Neuronal stem cell (in vitro differentiated cells): ENCODE results near the gene IFNAR2.
"Not testable (repeated sequence)": the region's sequence is repeated elsewhere in the genome, so short reads cannot be mapped to it uniquely, and the experiment has no call there.

Experiments
- DNase-seq: peaks from one replicate; pipeline ENCODE4 v3.0.0-alpha.2; 2013; ENCODE audit warnings: low spot score
- H2AFZ ChIP-seq: one replicate; pipeline ENCODE4 v1.6.1; 2013; ENCODE audit warnings: mild to moderate bottlenecking, low read length, inconsistent platforms
- H2AK5ac ChIP-seq: 2 replicates; pipeline ENCODE4 v1.6.1; 2013; ENCODE audit warnings: low read depth, mild to moderate bottlenecking, inconsistent platforms, low read length, moderate library complexity, mixed read lengths
- H2BK120ac ChIP-seq: 2 replicates; pipeline ENCODE4 v1.6.1; 2013; ENCODE audit warnings: low read depth, mild to moderate bottlenecking, inconsistent platforms, low read length, moderate library complexity, mixed read lengths
- H2BK12ac ChIP-seq: one replicate; pipeline ENCODE4 v1.6.1; 2013; ENCODE audit warnings: low read length, inconsistent platforms
- H2BK15ac ChIP-seq: 2 replicates; pipeline ENCODE4 v1.6.1; 2013; ENCODE audit warnings: mild to moderate bottlenecking, low read length, inconsistent platforms, mixed read lengths
- H2BK5ac ChIP-seq: one replicate; pipeline ENCODE4 v1.6.1; 2013; ENCODE audit warnings: inconsistent platforms, mild to moderate bottlenecking, low read length, moderate library complexity
- H3K14ac ChIP-seq: one replicate; pipeline ENCODE4 v1.6.1; 2013; ENCODE audit warnings: low read length, inconsistent platforms
- H3K18ac ChIP-seq: 2 replicates; pipeline ENCODE4 v1.6.1; 2013; ENCODE audit warnings: low read length, inconsistent platforms
- H3K23ac ChIP-seq: 2 replicates; pipeline ENCODE4 v1.6.1; 2013; ENCODE audit warnings: low read depth, mild to moderate bottlenecking, mixed read lengths, low read length, inconsistent platforms; ENCODE audit not compliant: poor library complexity
- H3K27ac ChIP-seq: replicated peaks from 3 replicates; pipeline ENCODE4 v1.5.1; 2013; ENCODE audit warnings: low read length, inconsistent platforms
- H3K27me3 ChIP-seq, 3 experiments: 2 replicates each; pipeline ENCODE4 v1.6.1; 2013; ENCODE audit warnings: low read length in 3 of 3, mild to moderate bottlenecking in 2 of 3, inconsistent platforms in 1 of 3, low read depth in 1 of 3, mixed read lengths in 1 of 3, moderate library complexity in 1 of 3; ENCODE audit not compliant: control insufficient read depth in 3 of 3, insufficient read depth in 3 of 3
- H3K36me3 ChIP-seq, 2 donors: replicated peaks in 1 of 2; 2 replicates each; pipeline ENCODE4 v1.6.1; 2013; ENCODE audit warnings: low read length in 2 of 2; ENCODE audit not compliant: control insufficient read depth in 2 of 2, insufficient read depth in 2 of 2
- H3K4ac ChIP-seq: 2 replicates; pipeline ENCODE4 v1.6.1; 2013; ENCODE audit warnings: inconsistent platforms, mild to moderate bottlenecking, low read length, moderate library complexity
- H3K4me1 ChIP-seq, 2 donors: 1 replicate in 1 of 2; 2 replicates in 1 of 2; pipeline ENCODE4 v1.6.1; 2013; ENCODE audit warnings: low read length in 2 of 2, low read depth in 1 of 2; ENCODE audit not compliant: control insufficient read depth in 2 of 2, insufficient read depth in 1 of 2
- H3K4me2 ChIP-seq: one replicate; pipeline ENCODE4 v1.6.1; 2013; ENCODE audit warnings: mild to moderate bottlenecking, low read length, inconsistent platforms; ENCODE audit not compliant: insufficient read depth, poor library complexity, severe bottlenecking
- H3K4me3 ChIP-seq, 2 donors: 2 replicates each; pipeline ENCODE4 v1.5.1; 2013; ENCODE audit warnings: low read length in 2 of 2, mild to moderate bottlenecking in 2 of 2, inconsistent platforms in 1 of 2, moderate library complexity in 1 of 2
- H3K79me1 ChIP-seq: one replicate; pipeline ENCODE4 v1.6.1; 2013; ENCODE audit warnings: low read depth, mild to moderate bottlenecking, inconsistent platforms, low read length, moderate library complexity
- H3K9ac ChIP-seq: one replicate; pipeline ENCODE4 v1.6.1; 2013; ENCODE audit warnings: mild to moderate bottlenecking, low read depth, low read length, inconsistent platforms; ENCODE audit not compliant: poor library complexity
- H3K9me3 ChIP-seq, 2 donors: replicated peaks in 1 of 2; 2 replicates each; pipeline versions ENCODE3 to v1.6.1; 2013; ENCODE audit warnings: low read length in 2 of 2, mild to moderate bottlenecking in 2 of 2, inconsistent platforms in 1 of 2, low read depth in 1 of 2, mixed read lengths in 1 of 2, moderate library complexity in 1 of 2; ENCODE audit not compliant: control insufficient read depth in 2 of 2, insufficient read depth in 1 of 2
- H4K8ac ChIP-seq: one replicate; pipeline ENCODE4 v1.6.1; 2013; ENCODE audit warnings: low read depth, mild to moderate bottlenecking, inconsistent platforms, low read length, moderate library complexity
- H4K91ac ChIP-seq: one replicate; pipeline ENCODE4 v1.6.1; 2013; ENCODE audit warnings: low read length, low read depth, mild to moderate bottlenecking, inconsistent platforms; ENCODE audit not compliant: poor library complexity
- WGBS, 2 donors: extraction: QIAGEN DNeasy Blood & Tissue Kit; methylation state at CpG; one replicate each; pipeline ENCODE4 v1.1.7; 2013; ENCODE audit warnings: missing lambda C conversion rate in 2 of 2, mixed read lengths in 1 of 2; ENCODE audit not compliant: insufficient read length in 2 of 2, insufficient replicate concordance in 1 of 2; ENCODE audit errors: extremely low coverage in 2 of 2; 5-methylcytosine and 5-hydroxymethylcytosine counted together

The IFNAR2 gene

DNA sequence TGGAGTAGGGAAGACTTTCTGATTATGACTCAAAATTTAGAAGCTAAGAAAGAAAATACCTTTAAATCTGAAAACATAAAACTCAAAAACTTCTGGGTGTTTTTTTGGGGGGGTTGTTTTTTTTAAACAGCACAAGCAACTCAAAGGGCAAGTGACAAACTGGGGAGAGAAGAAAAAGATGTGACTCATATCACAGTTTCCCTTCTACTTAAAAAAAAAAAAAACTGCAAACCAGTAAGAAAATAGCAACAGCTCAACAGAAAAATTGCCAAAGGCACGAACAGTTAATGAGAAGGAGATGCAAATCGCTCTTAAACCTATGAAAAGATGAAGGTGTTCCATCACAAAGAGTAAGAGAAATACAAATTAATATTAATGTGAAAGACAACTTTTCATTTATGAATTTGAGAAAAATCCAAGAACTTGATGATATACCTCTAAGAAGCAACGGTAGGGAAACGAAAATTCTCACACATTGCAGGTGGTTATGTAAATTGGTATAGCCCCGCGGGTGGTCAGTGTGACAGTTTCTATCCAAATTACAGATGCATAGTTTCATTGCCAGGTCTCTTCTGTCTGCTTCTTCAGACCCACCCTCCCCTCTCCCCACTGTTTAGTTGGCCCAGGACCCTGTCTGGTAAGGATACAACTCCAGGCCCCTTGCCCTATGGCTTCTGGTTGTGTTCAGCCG is 9.0 kb downstream of the IFNAR2 start:
- H4K8ac ChIP-seq: no peak overlapping the region
- H3K36me3 ChIP-seq: peaks cover 0 to 31% of the 10 kb centered on the region in 2 donors
- H2AFZ ChIP-seq: no peak overlapping the region
- no peak overlapping the region for H4K91ac ChIP-seq
- peaks cover 4% of the 10 kb centered on the region for H3K79me1 ChIP-seq
- WGBS, 2 donors: no CpG with 5 or more reads among the region's 7 CpGs
- no peak overlapping the region for H2BK120ac ChIP-seq
- H3K14ac ChIP-seq: no peak overlapping the region
- peaks cover 2 to 22% of the 10 kb centered on the region in 2 donors for H3K9me3 ChIP-seq
- no peaks in the 10 kb centered on the region for H3K27me3 ChIP-seq
- no peak overlapping the region for H3K9ac ChIP-seq
- H3K4me3 ChIP-seq: no peak overlapping the region
- H3K4me1 ChIP-seq: no peaks in the 10 kb centered on the region
- no peak overlapping the region for H3K23ac ChIP-seq
- no peak overlapping the region for H2BK12ac ChIP-seq
- no peak overlapping the region for H3K4me2 ChIP-seq
- no peak overlapping the region for H2BK5ac ChIP-seq
- no peak overlapping the region for H3K4ac ChIP-seq
- no peak overlapping the region for H2BK15ac ChIP-seq
- no peak for DNase-seq
- H2AK5ac ChIP-seq: no peak overlapping the region
- H3K18ac ChIP-seq: no peak overlapping the region
- H3K27ac ChIP-seq: no peak overlapping the region

GRCh38 chr21:33239559-33240127 is 9.9 kb downstream of the IFNAR2 start:
- not testable (repeated sequence) for H3K4me3 ChIP-seq, H2BK12ac ChIP-seq, H2BK15ac ChIP-seq, H3K4ac ChIP-seq, H3K4me2 ChIP-seq, H3K4me1 ChIP-seq, H3K18ac ChIP-seq, H3K27me3 ChIP-seq, H4K91ac ChIP-seq, DNase-seq, H3K23ac ChIP-seq, H3K27ac ChIP-seq, H2BK5ac ChIP-seq, H3K14ac ChIP-seq, H4K8ac ChIP-seq, H2AFZ ChIP-seq, H2AK5ac ChIP-seq, H2BK120ac ChIP-seq, H3K9ac ChIP-seq, H3K79me1 ChIP-seq
- Histone ChIP-seq H3K36me3 (peaks cover 0 to 37% of the 10 kb centered on the region in 2 donors), H3K9me3 (peaks cover 2 to 22% of the 10 kb centered on the region in 2 donors)

DNA sequence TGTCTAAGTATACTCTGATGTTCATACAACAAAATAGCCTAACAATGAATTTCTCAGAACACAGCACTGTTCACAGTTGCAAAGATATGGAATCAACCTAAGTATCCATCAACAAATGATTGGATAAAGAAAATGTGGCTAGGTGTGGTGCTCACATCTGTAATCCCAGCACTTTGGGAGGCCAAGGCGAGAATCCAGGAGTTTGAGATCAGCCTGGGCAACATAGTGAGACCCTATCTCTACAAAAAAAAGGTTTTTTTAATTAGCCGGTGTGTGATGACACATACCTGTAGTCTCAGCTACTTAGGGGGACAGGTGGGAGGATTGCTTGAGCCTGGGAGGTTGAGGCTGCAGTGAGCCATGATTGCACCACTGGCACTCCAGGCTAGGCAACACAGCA is 10.7 kb downstream of the IFNAR2 start:
- H3K79me1 ChIP-seq: peaks cover 4% of the 10 kb centered on the region
- no peak overlapping the region for H3K4me3 ChIP-seq
- no peak overlapping the region for H2BK12ac ChIP-seq
- H3K14ac ChIP-seq: no peak overlapping the region
- no peak for DNase-seq
- no peak overlapping the region for H2BK120ac ChIP-seq
- H4K8ac ChIP-seq: no peak overlapping the region
- H3K27ac ChIP-seq: no peak overlapping the region
- H2AK5ac ChIP-seq: no peak overlapping the region
- no peak overlapping the region for H3K18ac ChIP-seq
- H3K4me2 ChIP-seq: no peak overlapping the region
- H2BK5ac ChIP-seq: no peak overlapping the region
- H3K9ac ChIP-seq: no peak overlapping the region
- no peak overlapping the region for H3K4ac ChIP-seq
- H2BK15ac ChIP-seq: no peak overlapping the region
- no CpG with 5 or more reads among the region's 2 CpGs for WGBS, 2 donors
- H3K23ac ChIP-seq: no peak overlapping the region
- no peaks in the 10 kb centered on the region for H3K27me3 ChIP-seq
- peaks cover 1 to 41% of the 10 kb centered on the region in 2 donors for H3K36me3 ChIP-seq
- no peak overlapping the region for H4K91ac ChIP-seq
- peaks cover 0 to 2% of the 10 kb centered on the region in 2 donors for H3K4me1 ChIP-seq
- H3K9me3 ChIP-seq: peaks cover 2 to 22% of the 10 kb centered on the region in 2 donors
- H2AFZ ChIP-seq: no peak overlapping the region

DNA sequence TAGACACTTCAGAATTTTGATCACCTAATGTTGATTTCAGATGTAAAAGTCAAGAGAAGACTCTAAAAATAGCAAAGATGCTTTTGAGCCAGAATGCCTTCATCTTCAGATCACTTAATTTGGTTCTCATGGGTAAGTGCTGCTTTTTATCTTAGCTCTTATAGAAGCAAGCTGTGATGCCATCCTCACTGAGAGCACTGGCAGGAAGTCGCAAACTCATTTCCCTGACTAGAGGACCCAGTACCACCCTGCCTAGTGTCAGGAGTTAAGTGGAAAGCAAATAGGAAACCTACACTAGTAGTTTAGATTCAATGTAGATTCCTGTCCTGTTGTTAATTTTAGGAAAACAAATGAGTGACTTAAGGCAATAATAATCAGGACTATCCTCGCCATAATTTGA is 12.1 kb downstream of the IFNAR2 start:
- Histone ChIP-seq H3K18ac (no peak overlapping the region), H3K79me1 (no peaks in the 10 kb centered on the region), H4K8ac (no peak overlapping the region), H3K4me1 (peaks cover 0 to 2% of the 10 kb centered on the region in 2 donors), H3K9me3 (peaks cover 2 to 22% of the 10 kb centered on the region in 2 donors), H3K4ac (no peak overlapping the region), H3K9ac (no peak overlapping the region), H2BK5ac (no peak overlapping the region), H4K91ac (no peak overlapping the region), H3K14ac (no peak overlapping the region), H3K27ac (no peak overlapping the region), H2AFZ (no peak overlapping the region), H2BK15ac (no peak overlapping the region), H2AK5ac (no peak overlapping the region), H3K27me3 (no peaks in the 10 kb centered on the region), H3K4me2 (no peak overlapping the region), H3K4me3 (no peak overlapping the region), H3K36me3 (peaks cover 6 to 53% of the 10 kb centered on the region in 2 donors), H2BK120ac (no peak overlapping the region), H2BK12ac (no peak overlapping the region), H3K23ac (no peak overlapping the region)
- no CpG with 5 or more reads among the region's 2 CpGs for WGBS, 2 donors
- no peak for DNase-seq
